Activated CD8-positive, alpha-beta memory T cell treated with anti-CD3 and anti-CD28 coated beads, Interleukin-2, amount 50 U/mL, for 48 hours (primary cell): Measurements from ENCODE around the gene FRMD1.

Source experiments
- DNase-seq: peaks from one replicate; pipeline ENCODE4 v3.0.0-alpha.2; 2020

The FRMD1 gene

DNA sequence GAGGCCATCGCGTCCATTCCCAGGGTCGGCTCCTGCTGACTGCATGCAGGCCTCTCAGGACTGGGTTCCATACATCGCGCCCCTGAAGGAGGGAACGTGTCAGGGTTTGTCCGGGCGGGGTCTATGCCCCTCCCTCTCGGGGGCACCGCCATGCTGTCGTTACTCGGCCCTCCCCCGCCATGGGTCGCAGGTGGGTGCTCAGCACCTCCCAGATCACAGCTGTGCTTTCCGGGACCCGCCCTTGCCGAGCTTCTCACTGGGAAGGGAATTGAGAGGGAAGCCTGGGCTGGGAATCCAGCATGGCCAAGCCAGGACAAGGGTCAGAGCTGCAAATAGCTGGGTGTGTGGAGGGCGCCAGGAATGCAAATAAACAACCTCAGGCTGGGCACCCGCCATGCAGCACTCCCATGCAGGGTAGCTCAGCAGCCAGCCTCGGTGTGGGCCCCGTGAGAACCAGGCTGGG, at the start of gene FRMD1:
TSS of gene FRMD1 (minus strand) at position 270 of the 463 bp plus-strand sequence. CDS start at position 152, 118 bp downstream.
- DNase-seq = no peak

DNA sequence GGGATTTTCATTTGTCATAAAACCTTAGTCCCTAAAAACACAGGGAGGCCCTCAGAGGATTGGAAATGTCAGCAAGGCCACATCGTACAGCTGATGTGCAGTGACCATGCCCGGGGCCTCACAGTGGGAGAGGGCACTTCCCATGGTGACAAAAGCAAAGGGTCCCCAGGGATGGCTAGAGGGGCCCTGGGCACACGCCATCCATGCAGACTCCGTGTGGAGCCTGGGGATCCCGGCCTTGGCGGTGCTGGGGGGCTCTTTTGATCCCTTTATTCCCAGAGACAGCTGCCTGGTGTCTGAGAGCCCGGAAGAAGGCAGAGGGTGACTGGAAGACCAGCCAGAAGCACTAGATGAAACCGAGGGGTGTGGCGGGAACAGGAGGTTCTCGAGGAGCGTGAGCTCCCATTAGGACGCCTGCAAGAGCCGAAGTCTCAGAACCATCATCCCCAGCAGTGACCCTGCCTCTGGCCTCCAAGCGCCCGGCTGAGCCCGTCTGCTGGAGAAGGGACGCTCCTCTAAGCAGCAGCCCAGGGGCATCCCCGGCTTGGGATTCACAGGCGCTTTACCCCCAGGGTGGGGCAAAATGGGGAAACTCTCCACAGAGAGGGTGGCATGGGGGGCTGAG, 49.1 kb upstream of the FRMD1 start:
- DNase-seq = no peak

DNA sequence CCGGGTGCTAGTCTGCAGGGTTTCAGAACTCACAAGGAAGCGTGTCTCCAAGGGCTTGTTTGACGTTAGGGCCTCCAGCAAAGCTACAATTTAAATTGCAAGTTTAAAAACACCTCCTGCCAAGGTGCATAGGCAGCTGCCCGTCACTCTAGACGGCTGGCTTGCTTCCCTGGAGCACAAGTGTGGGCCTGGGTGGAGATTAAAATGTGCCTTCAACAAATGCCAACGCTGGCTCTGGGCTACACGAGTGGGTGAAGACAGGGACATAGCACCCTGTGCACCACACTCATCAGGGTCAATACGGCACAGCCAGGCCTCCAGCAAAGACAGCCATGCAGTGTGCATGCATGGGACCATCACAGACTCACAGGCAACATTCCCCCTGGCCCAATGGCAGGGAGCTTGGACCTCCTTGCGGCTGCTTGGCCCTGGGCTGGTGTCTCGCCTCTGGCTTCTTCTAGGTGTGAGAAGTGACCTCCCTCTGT, 48.4 kb upstream of the FRMD1 start:
- no peak for DNase-seq

DNA sequence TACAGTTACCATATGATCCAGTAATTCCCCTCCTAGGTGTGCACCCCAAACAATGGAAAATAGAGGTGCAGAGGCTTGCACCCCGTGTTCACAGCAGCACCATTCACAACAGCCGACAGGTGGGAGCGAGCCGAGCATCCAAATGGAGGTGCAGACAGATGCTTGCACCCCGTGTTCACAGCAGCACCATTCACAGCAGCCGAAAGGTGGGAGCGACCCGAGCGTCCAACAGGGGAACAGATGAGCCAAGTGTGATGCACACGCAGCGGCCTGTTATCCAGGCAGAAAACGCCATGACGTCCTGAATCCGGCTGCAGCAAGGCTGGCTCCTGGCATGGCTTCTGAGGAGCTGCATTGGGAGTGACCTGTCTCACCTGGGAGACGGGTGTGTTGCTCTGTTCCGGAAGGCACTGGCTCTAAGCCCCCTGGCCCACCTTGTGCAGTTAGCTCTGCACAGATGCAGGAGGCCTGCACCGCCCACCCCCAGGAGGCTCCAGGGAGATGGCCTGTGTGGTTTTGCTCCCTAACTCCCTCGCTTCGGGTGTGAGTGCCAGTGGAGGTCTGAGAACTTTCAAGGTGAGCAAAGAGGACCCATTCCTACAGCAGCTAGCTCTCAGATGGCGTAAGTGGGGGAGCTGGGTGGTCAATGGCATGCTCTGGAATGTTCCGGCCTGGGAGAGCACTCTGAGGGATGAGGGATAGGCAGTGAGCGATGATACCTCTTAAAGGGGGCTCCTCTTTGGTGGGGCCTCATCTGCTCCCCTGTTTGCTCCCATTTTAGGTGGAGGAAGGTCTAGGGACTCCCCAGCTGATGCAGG, 47.8 kb upstream of the FRMD1 start:
- no peak for DNase-seq

DNA sequence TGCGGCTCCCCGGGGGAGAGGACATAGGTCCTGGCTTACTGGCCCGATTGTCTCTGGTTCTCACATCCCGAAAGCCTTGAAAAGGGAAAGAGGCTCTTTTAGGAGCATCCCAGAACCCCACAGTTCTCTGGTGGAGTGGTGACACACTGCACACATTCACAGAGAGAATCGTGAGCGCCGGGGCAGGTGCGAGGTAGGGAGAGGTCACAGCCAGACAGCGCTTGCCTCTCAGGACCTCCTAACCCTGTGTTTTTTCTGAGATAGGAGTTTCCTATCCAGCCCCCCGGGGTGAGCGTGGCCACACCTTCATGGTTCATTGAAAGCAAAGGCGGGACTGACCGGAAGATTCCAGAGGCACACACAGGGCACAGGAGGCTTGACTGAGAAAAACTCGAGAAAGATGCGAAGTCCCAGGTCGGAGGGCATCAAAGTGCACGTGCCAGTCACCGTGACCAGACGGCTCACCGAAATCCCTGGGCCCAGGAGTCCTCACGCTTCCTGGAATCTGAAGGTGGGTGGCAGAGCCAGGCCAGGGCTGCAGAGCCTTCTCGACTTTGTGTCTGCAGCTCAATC, 46.5 kb upstream of the FRMD1 start:
- no peak for DNase-seq

DNA sequence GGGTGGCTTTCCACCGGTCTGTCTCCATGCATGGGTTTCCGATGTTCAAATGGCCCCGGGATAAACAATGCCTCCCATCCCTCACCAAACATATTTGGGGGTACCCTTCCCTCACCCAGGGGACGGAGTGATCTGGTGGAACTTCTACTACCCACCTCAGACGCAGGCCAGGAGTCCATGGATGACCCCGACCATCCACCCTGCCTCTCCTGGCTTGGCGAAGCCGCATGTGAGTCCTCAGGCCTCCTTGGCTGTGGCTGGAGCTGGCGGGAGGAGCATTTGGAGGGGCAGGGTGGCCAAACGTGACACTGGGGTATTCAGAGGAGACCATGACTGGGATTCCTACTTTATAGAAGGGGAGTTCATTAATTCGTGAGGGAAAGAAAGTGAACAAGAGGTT, 45.9 kb upstream of the FRMD1 start:
- no peak for DNase-seq

DNA sequence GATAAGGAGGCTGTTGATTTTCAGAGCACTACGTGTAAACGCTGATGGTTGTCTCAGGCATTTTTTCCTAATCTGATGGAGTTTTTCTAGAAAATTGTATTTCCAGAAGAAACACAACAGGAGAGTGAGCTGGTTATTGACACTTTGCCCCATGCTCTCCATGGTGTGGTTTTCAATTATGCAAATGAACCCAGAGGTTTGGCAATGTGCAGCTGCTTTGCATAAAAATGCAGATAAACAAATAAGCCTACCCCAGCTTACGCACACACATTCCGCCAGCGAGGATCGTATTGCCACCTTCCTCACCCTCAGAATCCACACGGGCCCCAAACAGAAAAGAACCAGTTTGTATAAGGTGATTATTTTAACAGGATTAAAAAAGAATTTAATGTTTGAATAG, 45.1 kb upstream of the FRMD1 start:
- no peak for DNase-seq

DNA sequence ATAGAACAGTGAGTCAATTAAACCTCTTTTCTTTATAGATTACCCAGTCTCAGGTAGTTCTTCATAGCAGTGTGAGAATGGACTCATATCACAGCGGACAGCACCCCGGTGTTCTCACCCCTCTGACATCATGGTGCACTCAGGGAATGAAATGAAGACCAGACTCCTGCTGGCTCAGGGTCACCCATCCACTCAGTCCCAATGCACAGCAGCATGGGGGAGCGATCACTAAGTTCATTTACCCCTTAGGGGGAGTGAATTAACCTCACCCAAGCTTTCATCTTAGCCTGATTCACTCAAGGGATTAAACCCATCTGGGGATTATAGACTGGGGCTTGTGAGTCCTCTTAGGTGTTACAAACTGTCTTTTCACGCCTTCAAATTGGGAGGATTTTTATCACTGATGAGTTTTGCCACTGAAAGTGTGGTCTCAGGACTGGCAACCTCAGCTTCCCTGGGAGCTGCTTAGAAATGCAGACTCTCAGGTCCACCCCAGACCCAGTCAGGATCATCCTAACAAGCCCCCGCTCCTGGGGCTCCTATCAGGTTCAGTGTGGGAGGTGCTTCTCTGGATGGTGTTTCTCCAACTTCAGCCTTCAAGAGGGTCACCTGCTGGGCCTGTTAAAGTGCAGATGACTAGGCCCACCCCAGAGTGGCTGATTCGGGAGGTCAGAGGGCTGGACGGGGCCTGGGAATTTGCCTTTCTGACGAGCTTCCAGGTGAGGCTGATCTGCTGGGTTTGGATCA, 44.3 kb upstream of the FRMD1 start:
- DNase-seq = no peak

DNA sequence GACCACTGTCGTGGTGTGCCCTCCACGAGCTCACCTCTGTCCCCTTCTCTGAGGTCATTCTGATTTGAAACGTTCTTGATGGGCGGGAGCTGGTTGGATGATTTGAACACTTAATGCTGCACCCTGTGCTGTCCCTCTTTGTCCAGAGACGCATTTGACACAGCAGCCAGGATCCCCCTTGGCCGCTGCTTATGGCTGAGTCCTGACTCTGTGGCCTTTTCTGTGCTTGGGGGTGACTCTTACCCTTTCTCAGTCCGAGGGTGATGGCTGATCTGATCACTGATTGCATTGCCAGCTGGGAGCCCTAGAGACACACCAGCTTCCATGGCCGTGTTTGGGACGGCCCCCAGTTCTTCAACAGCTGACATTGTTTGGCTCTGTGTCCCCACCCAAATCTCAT, 43.5 kb upstream of the FRMD1 start:
- no peak for DNase-seq

DNA sequence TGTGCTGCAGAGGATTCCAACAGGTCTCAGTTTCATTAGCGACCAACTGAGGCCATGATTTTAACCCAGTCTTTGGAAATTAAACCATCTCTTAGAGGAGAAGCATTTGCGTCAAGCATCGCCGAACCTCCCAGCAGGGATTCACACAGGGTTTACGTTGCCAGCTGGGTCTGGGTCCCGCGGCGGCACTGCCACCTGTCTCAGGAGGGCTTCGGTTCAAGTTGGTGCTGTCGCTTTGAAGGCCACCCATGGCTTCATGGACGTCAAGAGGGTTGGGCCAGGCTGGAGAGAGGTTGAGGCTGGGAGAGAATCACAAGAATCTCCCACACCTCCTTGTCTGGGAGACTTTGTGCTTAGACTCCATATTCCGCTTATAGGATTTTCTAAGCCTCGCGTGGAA, 43.0 kb upstream of the FRMD1 start:
- no peak for DNase-seq

DNA sequence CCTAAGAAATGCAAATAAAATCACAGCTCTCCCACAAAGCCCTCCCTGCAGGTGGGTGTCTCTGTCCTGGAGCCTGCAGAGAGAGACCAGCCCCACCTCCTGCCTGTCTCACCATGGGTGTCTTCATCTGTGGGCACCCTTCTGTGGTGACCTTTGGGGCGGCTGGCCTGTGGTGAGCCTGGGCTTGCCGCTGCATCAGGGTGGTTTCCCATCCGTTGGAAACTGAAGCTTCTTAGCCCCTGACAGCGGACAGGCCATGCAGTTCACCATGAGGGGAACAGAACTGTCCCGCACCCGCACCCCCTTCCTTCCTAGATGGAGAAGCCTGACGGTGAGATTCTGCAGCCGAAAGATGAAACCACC, 42.3 kb upstream of the FRMD1 start:
- no peak for DNase-seq

DNA sequence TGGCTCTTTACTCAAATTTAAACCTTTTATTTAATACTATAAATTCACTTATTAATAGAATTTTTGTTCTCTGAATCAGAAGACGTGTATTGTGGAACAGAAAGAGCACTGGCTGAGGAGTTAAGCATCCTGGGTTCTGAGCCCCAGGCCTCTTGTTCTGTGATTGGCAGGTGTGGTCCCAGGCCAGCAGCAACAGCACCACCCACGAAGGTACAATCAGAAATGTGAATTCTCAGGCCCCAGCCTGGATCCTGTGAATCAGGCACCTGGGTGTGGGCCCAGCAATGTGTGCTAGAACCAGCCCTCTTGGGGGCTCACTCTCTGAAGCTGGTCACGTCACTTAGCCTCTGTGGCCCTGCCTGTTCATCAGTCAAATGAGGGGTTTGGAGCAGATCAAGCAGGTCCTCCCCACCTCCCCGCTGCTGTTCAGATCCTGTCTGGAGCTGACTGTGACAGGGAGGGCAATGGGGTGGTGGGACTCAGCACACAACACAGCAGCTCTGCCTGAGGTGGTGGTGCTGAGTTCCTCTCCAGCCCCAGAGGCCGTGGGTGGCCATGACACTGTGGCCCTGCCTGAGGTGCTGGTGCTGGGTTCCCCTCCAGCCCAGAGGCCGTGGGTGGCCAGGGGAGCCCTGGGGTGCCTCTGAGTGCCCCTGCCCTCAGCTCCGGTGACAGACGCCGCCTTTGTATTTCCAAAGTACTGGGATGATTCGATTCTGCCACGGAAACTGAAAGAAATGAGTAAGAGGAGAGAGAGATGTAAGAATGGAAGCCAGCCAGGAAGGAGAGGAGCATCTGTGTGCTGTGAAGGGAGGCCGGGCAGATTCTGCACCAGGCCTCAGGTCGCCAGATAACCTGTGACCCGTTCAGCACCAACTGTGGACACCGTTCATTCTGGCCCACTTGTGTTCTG, 41.6 kb upstream of the FRMD1 start:
- no peak for DNase-seq

DNA sequence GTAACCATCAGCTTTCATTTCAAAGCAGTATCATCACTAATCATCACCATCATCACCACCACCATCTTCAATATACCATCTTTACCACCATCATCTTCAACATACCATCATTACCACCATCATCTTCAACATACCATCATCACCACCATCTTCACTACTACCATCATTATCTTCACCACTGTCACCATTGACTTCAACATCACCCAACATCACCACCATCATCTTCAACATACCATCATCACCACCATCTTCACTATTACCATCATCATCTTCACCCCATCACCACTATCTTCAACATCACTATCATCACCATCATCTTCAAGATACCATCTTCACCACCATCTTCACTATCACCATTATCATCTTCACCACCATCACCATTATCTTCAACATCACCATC, 40.5 kb upstream of the FRMD1 start:
- DNase-seq = no peak

DNA sequence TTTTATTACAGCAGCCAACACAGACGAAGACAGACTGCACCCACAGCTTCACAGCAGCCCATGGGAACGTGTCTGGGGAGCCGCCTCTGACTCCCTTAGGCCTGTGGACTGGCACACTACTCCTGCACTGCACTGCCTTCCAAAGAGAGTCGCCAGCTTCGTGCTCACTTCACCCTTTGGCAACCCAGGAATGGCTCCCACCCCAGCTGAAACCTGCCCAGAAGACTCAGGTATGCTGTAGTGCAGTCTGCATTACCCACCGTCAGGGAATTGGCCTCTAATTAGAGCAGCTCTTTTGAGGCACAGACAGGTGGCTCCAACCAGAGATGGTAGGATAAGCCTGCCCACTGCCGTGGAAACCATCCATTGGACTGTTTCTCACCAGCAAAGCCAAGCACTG, 39.9 kb upstream of the FRMD1 start:
- peak; percentile 15 for DNase-seq

DNA sequence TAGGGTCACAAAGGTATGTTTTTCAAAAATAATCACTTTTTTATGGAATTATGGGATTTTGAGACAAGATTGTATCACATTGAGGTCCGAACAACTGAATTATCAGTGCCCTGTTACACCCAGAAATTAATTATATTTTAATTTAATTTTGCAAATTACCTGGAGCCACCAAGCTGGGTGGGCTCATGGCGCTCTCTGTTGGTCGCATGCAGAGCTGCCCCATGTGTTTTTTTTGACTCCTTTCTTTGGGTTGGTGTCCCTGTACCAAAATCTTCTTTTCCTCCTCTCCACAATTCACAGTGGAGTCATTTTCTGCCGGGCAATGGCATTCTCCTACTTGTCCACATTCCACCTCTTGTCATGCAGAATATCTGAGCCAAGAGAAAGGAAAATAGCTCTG, 38.9 kb upstream of the FRMD1 start:
- no peak for DNase-seq

DNA sequence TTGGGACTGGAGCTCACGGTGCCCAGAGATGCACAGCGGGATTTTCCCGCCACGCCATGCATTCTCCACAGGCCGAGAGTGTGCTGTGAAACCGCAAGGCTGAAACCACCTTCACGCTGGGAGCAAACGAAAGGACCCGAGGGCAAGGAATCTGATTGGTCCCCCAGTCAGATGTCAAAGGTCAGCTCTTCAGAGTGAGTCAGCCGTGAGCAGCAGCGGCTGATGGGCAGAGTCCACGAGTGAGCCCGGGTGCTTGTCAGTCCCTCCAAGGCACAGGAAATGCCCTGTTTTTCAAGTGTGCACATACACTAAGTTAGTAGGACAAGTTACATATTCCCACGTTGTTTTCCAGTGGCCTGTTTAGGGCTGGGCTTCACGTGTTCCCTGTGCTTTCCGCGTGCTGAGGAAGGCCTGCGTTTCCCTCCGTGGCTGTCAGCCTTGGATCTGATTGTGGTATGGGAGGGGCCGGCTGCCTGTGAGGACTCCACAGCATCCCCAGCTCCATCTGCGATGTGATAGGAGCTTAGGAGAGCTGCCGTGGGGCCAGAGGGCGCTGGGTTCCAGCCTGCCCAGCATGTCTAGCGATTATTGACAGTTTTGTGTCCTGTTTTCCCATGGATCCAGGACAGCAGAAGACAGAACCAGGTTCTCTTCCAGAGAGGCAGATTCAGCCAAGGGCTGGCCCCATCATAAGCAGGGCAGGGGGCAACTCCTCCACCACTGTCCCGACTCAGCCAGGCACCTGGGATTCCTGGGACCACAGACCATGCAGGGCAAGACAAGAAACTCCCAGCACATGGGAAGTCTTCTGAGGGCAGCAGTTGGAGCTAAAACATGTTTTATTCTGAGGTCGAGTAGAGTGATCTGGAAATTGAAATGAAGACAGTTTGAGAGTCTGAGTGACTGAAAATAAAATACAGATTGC, 38.2 kb upstream of the FRMD1 start:
- DNase-seq = peak; percentile 8

DNA sequence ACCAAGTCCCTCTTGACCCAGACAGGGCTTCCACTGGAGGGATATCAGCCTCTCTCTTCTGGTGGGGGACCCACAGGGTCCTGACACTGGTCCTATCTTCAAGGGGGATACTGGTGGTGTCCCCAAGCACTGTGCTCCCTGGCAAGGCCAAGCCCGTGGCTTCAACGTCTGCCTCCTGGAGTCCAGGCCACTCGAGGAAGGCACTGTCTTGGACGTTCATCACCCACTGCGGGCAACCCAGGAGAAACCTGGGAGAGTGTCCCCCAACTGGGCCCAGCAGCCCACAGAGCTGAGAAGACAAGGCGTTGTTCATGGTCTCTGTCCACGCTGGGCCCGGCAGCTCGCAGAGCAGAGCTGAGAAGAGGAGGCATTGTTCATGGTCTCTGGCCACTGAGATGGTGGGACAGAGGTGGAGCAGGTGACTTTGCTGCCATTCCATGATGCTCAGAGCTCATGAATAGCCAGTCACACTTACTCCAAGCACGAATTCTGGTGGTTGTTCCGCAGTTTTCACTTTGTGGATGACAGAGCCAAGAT, 37.5 kb upstream of the FRMD1 start:
- no peak for DNase-seq

DNA sequence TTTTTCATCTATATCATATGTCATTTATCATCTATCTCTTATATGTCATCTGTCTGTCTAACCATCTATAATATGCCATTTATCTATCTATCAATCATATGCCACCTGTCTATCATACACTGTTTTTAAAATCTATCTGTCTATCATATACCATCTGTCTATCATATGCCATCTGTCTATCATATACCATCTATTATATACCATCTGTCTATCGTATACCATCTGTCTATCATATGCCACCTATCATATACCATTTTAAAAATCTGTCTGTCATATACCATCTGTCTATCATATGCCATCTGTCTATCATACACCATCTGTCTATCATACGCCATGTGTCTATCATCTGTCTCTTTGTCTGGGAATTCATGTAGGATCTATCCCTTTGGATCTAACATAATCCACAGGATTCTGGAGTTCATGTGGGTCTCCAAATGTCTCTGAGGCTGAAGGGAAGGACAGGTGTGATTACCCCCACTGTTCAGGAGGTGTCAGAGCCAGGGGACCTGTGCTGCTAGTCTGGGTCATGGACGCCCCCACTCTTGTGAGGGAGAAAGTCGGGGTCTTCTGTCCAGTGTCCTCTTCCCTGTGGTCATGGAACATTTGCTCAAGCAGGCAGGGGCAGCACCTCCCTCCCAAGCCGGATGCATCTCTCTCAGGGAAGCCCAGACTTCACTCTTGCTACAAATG, 36.9 kb upstream of the FRMD1 start:
- no peak for DNase-seq

DNA sequence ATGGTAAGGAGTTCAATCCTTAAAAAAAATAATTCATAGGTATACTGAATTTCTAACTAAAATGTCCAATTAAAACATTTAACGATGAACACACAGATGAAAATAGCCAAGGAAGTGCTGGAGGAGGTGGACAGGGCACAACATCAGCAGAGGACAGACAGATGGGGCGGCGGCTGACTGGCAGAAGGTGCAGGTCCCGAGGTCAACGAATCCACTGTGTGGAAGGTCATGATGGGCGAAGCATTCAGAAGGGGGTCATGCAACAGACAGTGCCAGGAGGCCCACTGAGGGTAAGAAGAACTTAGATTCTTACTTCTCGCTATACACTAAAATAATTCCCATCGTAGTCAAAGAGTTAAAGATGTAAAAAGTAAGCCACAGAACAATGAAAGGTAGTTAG, 34.2 kb upstream of the FRMD1 start:
- no peak for DNase-seq

DNA sequence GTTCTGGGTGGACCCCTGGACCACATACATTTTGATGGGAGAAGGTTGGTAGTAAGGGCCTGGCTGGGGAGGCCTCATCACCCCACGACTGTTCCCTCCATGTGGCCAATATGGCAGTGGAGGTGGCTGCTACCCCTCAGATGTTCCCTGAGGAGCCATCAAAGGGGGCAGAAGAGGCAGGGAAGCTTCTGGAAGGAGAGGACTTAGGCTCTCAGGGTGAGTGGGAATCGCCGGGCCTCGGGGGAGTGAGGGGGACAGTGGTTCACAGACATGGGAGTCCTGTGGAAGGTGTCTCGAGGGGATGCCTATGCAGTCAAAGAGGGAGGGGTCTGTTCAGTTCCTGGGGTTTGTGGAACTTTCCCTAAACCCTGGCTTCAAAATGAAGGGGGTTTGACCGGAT, 32.9 kb upstream of the FRMD1 start:
- no peak for DNase-seq
